SIG-M5 (cell line): Measurements from ENCODE around the gene RBP5.

Experiments
- DNase-seq: peaks from one replicate; lab custom pipeline; 2025; lab: John Stamatoyannopoulos, UW

Gene RBP5

DNA sequence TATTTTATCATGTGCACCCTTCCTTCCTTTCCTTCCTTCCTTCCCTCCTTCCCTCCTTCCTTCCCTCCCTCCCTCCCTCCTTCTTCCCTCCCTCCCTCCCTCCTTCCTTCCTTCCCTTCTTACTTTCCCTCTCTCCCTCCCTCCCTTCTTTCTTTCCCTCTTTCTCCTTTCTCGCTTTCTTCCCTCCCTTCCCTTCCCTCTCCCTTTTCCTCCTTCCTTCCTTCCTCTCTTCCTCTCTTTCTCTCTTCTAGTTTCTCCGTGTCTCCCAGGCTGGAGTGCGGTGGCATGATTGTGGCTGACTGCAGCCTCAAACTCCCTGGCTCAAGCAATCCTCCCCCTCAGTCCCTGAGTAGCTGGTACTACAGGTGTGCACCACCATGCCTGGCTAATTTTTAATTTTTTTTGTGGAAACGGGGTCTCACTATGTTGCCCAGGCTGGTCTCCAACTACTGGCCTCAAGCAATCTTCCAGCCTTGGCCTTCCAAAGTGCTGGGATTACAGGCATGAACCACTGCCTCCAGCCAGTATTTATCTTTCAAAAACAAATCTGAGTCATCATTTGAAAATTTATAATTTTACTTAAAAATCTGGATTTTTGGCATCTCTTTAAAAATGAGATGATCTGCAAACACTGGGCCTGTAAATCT is 27.5 kb downstream of the RBP5 start:
- no peak for DNase-seq

DNA sequence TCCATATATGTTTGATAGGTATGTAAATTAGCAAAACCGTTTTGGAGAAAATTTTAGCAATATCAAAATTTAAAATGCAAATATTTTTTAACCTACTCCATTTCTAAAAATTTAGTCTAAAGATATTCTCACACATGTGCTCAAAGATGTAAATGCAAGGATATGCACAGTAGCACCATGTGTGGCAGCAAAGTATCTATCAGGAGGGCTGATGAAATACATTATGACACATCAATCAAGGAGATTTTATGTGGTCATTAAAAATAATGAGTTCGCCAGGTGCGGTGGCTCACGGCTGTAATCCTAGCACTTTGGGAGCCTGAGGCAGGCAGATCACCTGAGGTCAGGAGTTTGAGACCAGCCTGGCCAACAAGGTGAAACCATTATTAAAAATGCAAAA is 28.4 kb downstream of the RBP5 start:
- DNase-seq, result no peak

DNA sequence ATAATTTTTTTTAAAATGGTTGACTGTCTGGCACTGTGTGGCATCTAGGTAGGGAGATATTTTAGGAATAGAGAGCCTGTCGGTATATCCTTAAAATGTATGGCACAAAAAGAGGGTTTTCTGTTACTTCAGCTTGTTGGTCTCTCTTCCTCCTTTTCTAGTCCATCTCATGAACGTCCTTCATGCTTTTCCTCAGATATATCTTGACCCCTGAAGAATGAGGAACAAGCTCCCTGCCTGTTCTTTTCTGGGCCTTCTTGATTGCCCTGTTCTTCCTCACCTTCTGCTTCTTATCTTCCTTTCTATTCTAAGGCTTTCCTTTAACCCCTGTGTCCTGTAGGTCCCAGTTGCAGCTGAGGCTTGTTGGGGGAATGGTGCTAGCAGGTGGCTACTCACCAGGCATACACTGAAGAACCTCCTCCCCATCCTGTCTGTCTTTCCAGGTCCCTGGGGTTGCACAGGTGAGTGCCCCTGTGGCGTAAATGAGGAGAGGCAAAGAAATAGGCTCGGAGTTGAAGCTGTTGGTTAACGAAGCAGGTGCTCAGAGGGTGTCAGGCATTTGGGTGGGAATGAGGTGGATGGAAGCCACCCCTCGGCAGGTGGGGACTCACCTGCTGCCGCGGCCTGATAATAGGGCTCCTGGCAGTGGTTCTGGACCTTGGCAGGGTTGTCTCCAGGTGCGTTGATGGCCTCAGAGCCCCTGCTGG is 29.2 kb downstream of the RBP5 start:
- DNase-seq, result no peak

DNA sequence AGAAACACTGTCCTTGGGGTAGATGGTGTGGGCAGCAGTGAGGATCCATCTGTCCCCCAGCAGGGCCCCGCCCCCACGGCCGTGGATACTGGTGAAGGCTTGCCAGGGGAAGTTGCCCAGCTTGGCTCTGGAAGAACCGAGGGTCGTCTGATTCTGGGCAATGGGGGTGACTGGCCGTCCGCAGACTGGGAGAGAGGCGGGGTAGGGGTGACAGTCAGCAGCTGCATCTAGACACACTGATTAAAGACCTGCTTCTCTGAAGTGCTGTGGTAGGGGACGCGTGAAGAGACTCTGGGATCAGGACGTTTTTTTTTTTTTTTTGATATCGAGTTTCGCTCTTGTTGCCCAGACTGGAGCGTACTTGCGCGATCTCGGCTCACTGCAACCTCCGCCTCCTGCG is 31.7 kb downstream of the RBP5 start:
- DNase-seq, result no peak

DNA sequence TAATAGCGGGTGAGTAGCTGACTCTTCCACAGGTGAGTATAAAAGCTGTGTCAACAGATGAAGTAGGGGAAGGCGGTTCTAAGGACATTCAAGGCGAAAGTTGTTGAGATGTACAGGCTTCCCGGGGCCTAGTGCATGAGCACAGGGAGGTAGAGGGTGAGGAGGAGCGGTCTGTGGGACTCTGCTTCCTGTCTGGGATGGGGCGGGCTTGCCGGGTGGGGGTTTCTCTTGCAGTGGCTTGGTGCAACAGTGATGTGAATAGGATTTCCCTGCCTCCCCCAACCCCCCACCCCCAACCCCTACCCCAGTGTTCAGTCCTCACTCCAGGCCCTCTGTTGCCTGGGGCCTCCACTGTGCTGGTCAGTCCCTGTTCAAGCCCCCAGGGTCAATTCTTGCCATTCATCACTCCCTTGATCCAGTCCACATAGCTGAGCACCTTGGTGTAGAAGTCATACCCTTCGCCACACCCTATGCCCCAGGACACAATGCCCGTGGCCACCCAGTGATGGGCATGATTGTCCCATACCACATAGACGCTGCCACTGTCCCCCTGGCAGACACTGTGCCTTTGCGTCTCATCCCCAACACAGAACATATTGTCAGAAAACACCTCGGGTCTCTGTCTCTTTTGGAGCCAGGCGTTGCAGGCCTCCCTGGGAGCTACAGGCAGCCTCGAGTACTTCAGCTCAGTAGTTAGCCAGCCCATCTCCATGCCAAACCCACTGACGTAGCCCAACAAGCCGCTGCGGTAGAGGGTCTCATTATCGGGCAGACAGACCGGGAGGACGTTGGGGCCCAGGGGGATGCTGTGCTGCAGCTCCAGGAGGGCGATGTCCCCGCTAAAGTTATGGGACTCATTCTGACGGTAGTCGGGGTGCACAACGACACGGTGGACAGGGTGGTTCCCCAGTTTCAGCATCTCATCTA is 32.4 kb downstream of the RBP5 start:
- DNase-seq, result no peak

DNA sequence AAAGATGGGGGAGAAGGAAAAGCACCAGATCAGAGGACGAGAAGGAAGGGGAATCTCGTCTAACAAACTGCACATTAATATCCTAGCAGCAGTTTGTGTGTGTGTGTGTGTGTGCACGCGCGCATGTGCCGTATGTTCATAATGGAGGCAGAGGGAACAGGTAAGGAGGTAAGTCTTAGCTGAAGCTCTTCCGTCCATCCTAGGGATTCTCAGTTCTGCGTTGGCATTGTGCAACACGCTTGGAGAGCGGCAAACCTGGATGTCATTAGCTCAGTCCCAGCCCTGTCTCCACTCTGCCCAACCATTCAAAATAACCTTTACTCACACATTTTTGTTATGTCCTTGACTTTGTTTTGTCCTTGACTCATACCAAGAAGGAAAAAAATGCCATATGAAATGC is 34.8 kb downstream of the RBP5 start:
- DNase-seq, result no peak

DNA sequence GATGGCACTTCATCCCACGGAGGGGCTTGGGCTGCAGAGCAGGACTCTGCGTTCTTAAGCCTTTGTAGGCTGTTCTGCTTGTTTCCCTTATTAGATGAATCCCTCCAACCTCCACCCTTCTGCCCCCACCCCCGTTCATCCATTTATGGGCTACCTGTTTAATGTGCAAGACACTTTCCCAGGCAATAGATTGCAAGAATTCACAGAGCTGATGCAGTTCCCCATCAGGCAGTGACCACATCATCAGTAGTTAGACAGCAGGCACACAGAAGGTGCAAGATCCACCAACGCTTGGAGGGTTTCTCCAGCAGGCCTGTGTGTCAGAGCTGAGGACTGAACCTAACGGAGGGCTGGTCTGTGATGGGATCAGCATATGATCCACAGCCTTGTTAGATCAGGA is 35.2 kb downstream of the RBP5 start:
- no peak for DNase-seq

DNA sequence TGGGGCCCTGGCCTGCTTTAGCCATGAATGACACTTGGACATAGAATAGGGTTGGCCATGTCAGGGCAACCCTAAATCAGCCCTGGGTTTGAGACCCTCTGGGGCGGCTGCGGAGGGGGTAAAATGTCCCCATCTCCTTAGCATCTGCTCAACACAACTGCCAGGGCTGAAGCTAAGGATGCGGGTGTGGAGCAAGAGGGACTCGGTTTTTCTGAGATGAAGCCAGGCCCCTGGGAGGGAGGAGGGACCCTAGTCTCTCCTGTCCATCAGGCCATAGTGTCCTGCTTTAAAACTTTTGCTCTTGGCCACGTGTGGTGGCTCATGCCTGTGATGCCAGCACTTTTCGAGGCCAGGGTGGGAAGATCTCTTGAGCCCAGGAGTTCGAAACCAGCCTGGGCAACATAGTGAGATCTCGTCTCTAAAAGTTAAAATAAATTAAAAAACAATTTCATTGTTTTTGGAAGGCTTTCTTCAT is 35.7 kb downstream of the RBP5 start:
- DNase-seq, result no peak

DNA sequence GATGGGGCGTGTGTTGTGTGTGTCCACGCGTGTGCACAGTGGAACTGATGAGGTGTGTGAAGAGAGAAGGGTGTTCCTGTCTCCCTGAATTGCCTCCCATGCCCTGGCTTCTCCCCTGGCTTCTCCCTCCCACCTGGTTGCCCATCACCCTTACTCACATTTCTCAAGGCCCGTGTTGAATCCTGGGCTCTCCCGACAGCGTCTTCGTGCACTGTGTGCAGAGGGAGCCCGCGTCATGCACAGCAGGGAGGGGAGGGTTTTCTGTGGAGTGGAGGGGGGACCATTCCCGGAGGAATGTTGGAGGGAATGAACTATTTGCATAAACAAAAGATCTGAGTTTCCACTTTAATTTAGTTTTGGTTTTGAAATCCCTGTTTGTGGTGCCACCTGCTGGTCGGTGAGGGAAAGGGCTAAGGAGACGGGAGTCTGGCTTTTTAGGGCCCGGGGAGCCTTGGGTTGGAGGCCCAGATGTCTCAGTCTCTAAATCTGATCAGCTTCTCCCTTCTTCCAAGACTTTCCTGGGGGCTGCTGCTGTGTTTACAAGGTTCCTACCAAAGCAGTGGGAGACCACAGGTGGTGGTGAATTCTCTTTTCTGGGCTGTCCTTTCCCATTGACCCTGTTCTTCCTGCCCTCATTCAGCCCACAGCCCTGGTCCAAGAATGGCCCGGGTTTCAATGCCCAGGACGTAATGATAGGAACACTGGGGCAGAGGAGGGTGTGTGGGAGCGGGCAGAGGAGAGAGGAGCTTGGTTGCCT is 36.3 kb downstream of the RBP5 start, which contains the start of gene C1R:
TSS of gene C1R (minus strand) at position 217 of the 757 bp plus-strand sequence. CDS start at position 160, 57 bp downstream.
- no peak for DNase-seq

DNA sequence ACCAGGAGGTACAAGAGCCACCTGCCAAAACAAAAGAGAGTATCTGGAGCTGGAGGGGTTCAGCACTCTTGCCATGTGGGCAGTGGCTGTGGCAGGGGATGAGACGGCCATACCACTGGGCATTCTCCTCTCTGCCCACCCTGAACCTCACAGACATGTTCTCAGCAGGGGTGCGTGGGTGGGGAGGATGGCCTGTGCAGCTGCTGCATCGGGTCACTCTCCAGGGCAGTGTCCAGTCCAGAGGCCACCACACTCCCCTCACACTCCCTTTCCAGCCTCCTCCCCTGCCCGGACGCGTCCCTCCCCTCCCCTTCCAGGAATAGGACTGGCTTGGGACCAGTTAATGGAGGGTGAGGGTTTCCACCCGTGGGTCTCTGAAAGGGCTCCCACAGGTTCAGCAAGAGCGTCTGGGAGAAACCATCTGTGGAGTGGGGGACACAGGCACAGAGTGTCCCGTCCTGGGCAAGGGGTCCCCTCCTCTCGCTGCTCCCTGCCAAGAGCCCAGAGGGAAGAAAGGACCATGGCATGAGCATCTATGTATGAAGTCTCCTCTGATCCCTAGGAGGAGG is 36.9 kb downstream of the RBP5 start:
- no peak for DNase-seq

DNA sequence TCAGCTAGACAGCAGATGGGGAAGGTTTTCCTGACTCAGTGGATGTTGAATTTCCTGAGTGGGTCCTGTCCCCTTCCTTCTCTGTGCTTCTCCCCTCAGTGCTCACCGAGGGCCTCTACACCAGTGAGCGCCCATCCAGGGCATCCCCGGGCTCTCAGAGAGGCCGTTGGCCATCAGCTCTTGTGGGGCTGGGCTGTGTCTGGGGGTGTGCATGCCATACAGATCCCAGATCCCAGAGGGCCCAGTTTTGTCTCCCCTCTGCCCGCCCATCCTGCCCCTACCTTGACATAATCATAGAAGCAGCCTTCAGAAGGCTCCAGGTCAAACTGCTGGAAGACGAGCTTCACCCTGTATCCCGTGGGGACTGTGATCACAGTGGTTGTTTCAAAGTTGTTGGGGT is 37.5 kb downstream of the RBP5 start:
- no peak for DNase-seq

DNA sequence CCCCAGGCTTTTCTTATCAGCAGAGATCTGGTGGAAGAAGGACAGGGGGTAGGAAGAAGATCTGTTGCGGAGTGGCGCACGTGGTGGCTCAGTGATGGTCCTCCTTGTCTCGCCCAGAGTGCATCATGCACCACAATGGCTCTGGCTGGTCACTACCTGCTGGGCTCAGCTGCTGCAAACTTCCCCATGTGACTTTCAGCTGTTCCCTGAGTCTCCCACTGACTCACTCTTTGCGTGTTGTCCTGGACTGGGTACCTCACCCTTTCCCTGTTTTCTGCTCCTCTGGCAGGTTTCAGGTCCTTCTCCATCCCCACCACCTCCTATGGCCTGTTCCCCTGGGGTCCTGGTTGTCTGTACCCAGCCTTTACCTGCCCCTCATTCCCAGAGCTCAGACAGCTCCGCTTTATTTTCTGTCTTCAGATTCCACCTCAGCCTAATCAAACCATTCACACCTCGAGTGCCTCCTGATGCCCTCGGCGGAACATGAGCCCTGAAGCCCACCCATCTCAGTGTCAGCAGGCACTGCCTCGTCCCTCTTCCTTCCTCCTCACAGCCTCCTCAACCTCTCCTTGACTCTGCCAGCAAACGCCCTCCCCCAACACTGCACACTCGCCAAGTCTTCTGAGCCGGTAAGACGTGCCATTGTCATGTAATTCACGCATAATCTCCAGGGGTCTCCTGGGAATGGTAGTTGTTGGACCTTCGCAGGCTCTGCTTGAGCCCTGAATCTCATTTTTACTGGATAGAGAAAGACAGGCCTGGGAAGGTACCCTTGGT is 38.3 kb downstream of the RBP5 start:
- DNase-seq, result no peak

DNA sequence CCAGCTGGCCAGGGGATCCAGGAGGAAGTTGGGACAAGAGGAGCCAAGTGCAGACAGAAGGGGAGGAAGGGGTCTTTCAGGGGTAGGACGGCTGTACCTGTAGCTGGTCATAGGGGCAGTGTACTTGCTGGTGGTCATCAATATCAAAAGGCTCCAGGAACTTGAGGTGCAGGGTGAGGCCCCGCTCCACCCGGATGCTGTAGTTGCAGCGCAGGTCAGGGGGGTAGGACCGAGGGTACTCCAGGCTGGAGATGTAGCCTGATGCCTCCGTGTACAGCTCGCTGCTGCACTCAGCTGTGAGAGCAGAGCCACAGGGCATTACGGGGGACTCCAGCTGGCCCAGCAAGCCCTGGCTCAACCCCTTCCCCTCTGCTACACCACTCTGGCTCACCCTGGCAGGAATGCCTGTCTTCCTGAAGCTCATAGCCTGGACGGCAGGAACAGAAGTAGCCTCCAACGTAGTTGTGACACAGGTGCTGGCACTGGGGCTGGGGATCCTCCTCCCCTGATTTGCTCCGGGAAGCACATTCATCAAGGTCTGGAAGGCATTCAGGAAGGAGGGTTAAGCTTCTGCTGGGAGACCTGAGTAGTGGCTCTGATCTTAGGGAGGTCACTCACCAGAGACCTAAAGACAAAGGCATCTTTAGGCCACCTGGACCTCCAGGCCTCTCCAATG is 39.4 kb downstream of the RBP5 start:
- DNase-seq, result no peak

DNA sequence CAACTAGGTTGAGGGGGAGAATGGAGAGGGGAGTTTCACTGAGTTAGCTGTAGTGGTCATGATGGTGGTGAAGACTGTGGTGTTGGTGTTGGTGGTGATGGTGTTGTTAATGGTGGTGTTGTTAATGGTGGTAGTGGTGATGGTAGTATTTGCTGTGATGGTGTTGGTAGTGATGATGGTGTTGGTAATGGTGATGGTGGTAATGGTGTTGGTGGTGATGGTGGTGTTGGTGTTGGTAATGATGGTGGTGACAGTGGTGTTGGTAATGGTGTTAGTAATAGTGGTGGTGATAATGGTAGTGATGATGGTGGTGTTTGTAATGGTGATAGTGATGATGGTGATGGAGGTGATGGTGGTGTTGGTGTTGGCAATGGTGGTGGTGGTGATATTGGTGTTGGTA is 45.6 kb downstream of the RBP5 start:
- no peak for DNase-seq

DNA sequence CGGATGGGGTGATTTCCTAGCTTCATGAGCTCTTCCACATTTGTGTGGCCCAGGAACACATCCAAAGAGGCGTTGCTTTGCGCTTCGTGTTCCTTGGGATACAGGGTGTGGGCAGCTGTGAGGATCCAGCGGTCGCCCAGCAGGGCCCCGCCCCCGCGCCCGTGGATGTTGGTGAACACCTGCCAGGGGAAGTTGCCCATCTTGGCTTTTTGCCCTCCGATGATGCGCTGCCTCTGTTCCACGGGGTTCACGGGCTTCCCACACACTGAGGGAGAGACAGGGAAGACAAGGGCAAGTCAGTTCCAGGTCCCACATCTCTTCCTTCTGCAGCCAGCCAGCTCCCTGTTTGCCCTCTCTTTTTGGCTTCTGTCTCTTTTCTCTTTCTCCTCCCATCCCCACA is 47.7 kb downstream of the RBP5 start:
- DNase-seq, result no peak

DNA sequence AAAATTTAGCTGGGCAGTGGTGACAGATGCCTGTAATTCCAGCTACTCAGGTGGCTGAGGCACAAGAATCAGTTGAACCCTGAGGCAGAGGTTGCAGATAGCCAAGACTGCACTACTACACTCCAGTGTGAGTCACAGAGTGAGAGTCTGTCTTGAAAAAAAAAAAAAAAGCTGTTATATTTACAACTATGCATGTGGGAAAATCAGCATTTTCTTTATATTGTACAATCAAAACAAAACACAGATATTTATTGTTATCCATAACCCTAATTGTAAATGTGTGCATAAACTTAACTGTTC is 48.9 kb downstream of the RBP5 start:
- DNase-seq, result no peak

DNA sequence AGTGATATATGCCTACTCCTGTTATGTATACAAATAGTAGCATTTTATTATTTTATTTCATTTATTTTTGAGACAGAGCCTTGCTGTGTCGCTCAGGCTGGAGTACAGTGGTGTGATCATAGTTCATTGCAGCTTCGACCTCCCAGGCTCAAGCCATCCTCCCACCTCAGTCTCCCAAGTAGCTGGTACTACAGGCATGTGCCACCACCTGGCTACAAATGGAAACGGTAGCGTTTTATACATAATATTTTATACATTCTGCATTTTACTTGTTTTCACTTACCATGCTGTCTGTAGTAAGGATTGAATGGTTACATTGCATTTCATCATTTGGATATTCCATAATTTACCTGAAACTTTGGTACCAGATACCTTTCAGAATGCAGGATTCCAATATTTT is 50.5 kb downstream of the RBP5 start:
- DNase-seq, result no peak

DNA sequence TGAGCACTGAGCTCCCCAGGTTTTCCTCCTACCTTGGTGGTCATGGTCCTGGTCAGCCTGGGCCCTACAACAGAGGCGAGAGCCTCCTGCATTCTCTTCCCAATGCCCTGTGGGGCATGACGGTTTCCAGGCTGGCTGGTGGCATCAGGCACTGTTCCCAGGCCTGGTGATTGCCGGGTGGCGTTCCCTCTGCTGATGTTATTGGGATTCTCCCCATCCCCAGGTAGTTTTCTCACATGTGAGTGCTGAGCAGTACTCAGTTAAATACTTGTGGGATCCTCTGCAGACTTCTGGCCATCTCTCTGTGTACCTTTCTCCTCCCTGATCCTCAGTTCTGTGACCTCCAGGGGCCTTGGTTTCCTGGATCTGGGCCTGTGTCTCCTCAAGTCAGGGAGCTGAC is 52.2 kb downstream of the RBP5 start:
- no peak for DNase-seq

DNA sequence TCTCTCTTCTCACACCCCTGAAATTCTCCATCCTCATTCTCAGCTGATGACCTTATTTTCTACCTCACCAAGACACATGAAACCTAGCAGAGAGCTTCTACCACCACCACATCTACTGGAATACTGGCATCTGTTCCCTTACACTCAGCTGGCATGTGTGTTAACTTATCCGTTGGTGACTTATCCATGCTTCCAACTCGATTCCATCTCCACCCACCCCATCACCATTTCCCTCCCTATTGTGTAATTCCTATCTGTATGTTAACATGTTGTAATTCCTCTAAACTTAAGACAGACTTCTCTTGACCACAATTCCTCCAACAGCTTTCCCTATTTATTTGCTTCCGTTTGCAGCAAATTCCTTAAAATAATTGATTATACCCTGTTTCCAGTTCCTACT is 52.8 kb downstream of the RBP5 start:
- DNase-seq, result no peak

DNA sequence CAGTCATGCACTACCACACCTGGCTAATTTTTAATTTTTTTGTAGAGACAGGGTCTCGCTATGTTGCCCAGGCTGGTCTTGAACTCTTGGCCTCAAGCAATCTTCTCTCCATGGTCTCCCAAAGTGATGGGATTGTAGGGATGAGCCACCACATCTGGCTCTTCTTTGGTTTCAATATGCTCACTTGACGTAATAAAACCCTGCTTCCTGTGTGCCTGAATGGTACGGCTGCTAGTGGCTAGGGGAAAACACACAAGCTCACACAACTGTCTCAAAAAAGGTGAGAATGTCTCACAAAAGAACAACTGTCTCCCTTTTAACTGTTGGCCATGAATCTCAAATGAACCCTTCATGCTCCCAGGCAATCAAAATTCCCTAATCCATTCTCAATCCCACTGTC is 53.2 kb downstream of the RBP5 start:
- no peak for DNase-seq

DNA sequence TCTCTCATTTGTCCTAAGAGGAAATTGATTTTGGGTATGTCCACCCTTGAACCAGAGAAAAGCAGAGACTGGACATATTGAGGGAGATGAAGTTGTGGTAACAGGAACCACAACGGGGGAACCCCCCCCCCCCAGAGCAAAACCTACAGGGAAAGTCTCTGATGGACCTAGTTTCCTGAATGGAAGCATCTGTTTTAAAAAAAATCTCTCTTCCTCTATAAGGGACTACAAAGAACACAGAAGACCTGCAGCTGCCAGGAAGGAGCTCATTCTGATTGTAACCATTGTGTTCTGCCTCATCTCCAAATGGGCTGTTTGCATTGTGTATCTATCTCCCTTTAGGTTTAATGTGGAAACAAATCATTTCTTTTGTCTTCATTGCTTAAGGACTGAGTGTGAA is 54.7 kb downstream of the RBP5 start:
- DNase-seq, result no peak
